GM12878 (cell line): ENCODE measurements around the gene OR4N5. TPM values are rescaled to one million over a fixed set of nuclear protein-coding genes. Genes with fewer than 3 reads are reported as not detected.

Experiments used
- ATAC-seq: fragments of 200-7000 bp; cut with Tn5 transposase; 3 replicates; pipeline ENCODE4 v1.9.1; 2020; ENCODE audit warnings: mild to moderate bottlenecking, moderate library complexity
- BruUV-seq: library from RNA; stranded (reverse); fragments of 400-500 nt; replicated peaks from 2 replicates; lab custom pipeline; 2021; lab: Mats Ljungman, UMichigan
- CTCF ChIA-PET: fragments of 300-600 bp; sonication (Branson Sonifier 250); formaldehyde crosslinking; extraction: SDS; loops from one replicate; lab custom pipeline; 2021; ENCODE audit warnings: inconsistent platforms; lab: Yijun Ruan, JAX
- POLR2A ChIA-PET: fragments of 350-600 bp; formaldehyde crosslinking; extraction: SDS; loops from one replicate; lab custom pipeline; 2021; ENCODE audit warnings: inconsistent platforms; lab: Charles Lee
- RAD21 ChIA-PET: fragments of 300-600 bp; sonication (Branson Sonifier 250); formaldehyde crosslinking; loops from one replicate; lab custom pipeline; 2023; ENCODE audit warnings: antibody characterized with exemption; ENCODE audit not compliant: unreplicated experiment; lab: Charles Lee
- SMC1A ChIA-PET: fragments of 300-600 bp; sonication (Branson Sonifier 250); formaldehyde crosslinking; loops from one replicate; lab custom pipeline; 2023; ENCODE audit not compliant: unreplicated experiment, uncharacterized antibody; lab: Charles Lee
- DNase-seq: peaks from one replicate; pipeline ENCODE4 v3.0.0-alpha.2; 2011; ENCODE audit warnings: low read depth, low spot score
- FAIRE-seq: peaks from 3 replicates; lab custom pipeline; 2011; peaks lifted over from hg19 to GRCh38; lab: Jason Lieb, UNC
- H2AFZ ChIP-seq: 2 replicates; pipeline ENCODE4 v1.6.0; 2011; ENCODE audit warnings: low read depth, low read length, control low read depth; ENCODE audit not compliant: control insufficient read depth
- H3K27ac ChIP-seq: 2 replicates; pipeline ENCODE4 v1.5.1; 2011; ENCODE audit warnings: control low read depth; ENCODE audit not compliant: control insufficient read depth, insufficient read depth
- H3K27me3 ChIP-seq, 2 experiments: replicated peaks in 1 of 2; 2 replicates each; pipeline versions ENCODE4 v1.6.0 to v1.6.1; 2011; ENCODE audit warnings: low read length in 1 of 2; ENCODE audit not compliant: control insufficient read depth in 2 of 2, insufficient read depth in 2 of 2
- H3K36me3 ChIP-seq, 2 experiments: 2 replicates each; pipeline ENCODE4 v1.5.1; 2011; ENCODE audit warnings: low read length in 1 of 2; ENCODE audit not compliant: control insufficient read depth in 2 of 2, insufficient read depth in 2 of 2
- H3K4me1 ChIP-seq: 2 replicates; pipeline ENCODE4 v1.6.1; 2011; ENCODE audit warnings: mild to moderate bottlenecking, low read length, moderate library complexity, mixed read lengths; ENCODE audit not compliant: control insufficient read depth, insufficient read depth
- H3K4me2 ChIP-seq: 2 replicates; pipeline ENCODE4 v1.6.0; 2011; ENCODE audit warnings: control low read depth; ENCODE audit not compliant: control insufficient read depth, insufficient read depth
- H3K4me3 ChIP-seq: fragments of 200-600 bp; sonication (generic); 2 replicates; pipeline ENCODE4 v1.5.1; 2016
- H3K79me2 ChIP-seq: 2 replicates; pipeline ENCODE4 v1.6.0; 2011; ENCODE audit warnings: low read length; ENCODE audit not compliant: control insufficient read depth, insufficient read depth
- H3K9ac ChIP-seq: 2 replicates; pipeline ENCODE4 v1.8.0; 2011; ENCODE audit warnings: low read length, control low read depth, mixed read lengths; ENCODE audit not compliant: control insufficient read depth, insufficient read depth
- H3K9me3 ChIP-seq: replicated peaks from 3 replicates; pipeline ENCODE4 v1.5.1; 2011; ENCODE audit warnings: mild to moderate bottlenecking, low read length; ENCODE audit not compliant: control insufficient read depth, insufficient read depth
- H4K20me1 ChIP-seq: 2 replicates; pipeline ENCODE4 v1.6.0; 2011; ENCODE audit not compliant: control insufficient read depth, insufficient read depth
- CREM ChIP-seq: IDR thresholded peaks from 2 replicates; pipeline ENCODE4 v1.6.1; 2014; ENCODE audit warnings: antibody characterized with exemption, low read depth
- RAD21 ChIP-seq: IDR thresholded peaks from 2 replicates; pipeline ENCODE4 v1.6.1; 2011; ENCODE audit warnings: mild to moderate bottlenecking, low read depth, low read length, moderate library complexity; ENCODE audit not compliant: insufficient read depth
- SMAD1 ChIP-seq: fragments of 450-650 bp; IDR thresholded peaks from 2 replicates; pipeline ENCODE4 v1.6.1; 2018; ENCODE audit warnings: mild to moderate bottlenecking, low read depth; ENCODE audit not compliant: partially characterized antibody
- ZNF274 ChIP-seq: IDR thresholded peaks from one replicate; pipeline ENCODE4 v1.8.0; 2011; ENCODE audit not compliant: insufficient read length, insufficient read depth
- ZNF622 ChIP-seq: fragments of 450-650 bp; IDR thresholded peaks from 2 replicates; pipeline ENCODE4 v1.6.1; 2017; ENCODE audit warnings: mild to moderate bottlenecking, inconsistent platforms
- ZSCAN29 ChIP-seq: fragments of 450-650 bp; IDR thresholded peaks from 2 replicates; pipeline ENCODE4 v1.6.1; 2017; ENCODE audit warnings: mild to moderate bottlenecking, moderate library complexity
- WGBS: methylation state at CpG from one replicate; pipeline ENCODE4 v1.1.6; 2016; ENCODE audit warnings: low lambda C conversion rate; ENCODE audit not compliant: insufficient replicate concordance, insufficient coverage; ENCODE audit errors: missing lambda C conversion rate; 5-methylcytosine and 5-hydroxymethylcytosine counted together
- in situ Hi-C: fragments of 300-500 bp; cut with MboI; formaldehyde crosslinking; loops from 9 replicates; pipeline ENCODE4 v1.14.3; 2018; ENCODE audit warnings: mixed read lengths
- intact Hi-C: fragments of 100-400 bp; cut with micrococcal nuclease; formaldehyde crosslinking; loops from one replicate; pipeline ENCODE4 v1.14.2; 2022; ENCODE audit not compliant: unreplicated experiment
- polyA plus RNA-seq, 11 experiments: library from polyadenylated mRNA; depleted of rRNA in 4 of 11; unstranded in 6 of 11; stranded (reverse) in 5 of 11; fragments of >200 nt; fragmentation: Nextera tagmentation in 4 of 11; fragmentation: Illumina TruSeq in 1 of 11; extraction: Ambion mirVana in 4 of 11; extraction: Trizol in 1 of 11; gene quantifications; 1 replicate in 1 of 11; 2 replicates in 10 of 11; pipeline versions ENCODE4 v1.2.1 to v1.2.3, GENCODE V29; 2011 to 2016; ENCODE audit warnings: inconsistent platforms in 2 of 11, missing spikeins in 2 of 11, low read depth in 1 of 11
- total RNA-seq, 4 experiments: library from RNA; depleted of rRNA in 3 of 4; stranded (reverse); fragments of >200 nt in 3 of 4; fragmentation: Illumina TruSeq in 1 of 4; extraction: Trizol in 1 of 4; gene quantifications; 2 replicates each; pipeline versions ENCODE4 v1.2.1 to v1.2.3, GENCODE V29; 2013 to 2021
- TF ChIP-seq, protein P1 (sequence below): IDR thresholded peaks from 2 replicates; pipeline ENCODE4 v1.6.1; 2011; ENCODE audit warnings: mild to moderate bottlenecking, low read depth, low read length, moderate library complexity; ENCODE audit not compliant: insufficient replicate concordance
- TF ChIP-seq, protein P2 (sequence below), 3 experiments: IDR thresholded peaks in 2 of 3; conservative IDR thresholded peaks in 1 of 3; 2 replicates each; pipeline ENCODE4 v1.5.1; 2011; ENCODE audit warnings: low read depth in 3 of 3, low read length in 3 of 3, mild to moderate bottlenecking in 3 of 3, control low read depth in 2 of 3, moderate library complexity in 2 of 3, inconsistent platforms in 1 of 3, mixed read lengths in 1 of 3; ENCODE audit not compliant: control insufficient read depth in 2 of 3, insufficient read depth in 1 of 3; ENCODE audit errors: extremely low read depth in 1 of 3

OR4N5 gene
- total and polyA plus RNA-seq, 10 of the 15 experiments (the other 5 are each of a cell fraction or from before 2014, with no cell fraction given), result not detected

DNA sequence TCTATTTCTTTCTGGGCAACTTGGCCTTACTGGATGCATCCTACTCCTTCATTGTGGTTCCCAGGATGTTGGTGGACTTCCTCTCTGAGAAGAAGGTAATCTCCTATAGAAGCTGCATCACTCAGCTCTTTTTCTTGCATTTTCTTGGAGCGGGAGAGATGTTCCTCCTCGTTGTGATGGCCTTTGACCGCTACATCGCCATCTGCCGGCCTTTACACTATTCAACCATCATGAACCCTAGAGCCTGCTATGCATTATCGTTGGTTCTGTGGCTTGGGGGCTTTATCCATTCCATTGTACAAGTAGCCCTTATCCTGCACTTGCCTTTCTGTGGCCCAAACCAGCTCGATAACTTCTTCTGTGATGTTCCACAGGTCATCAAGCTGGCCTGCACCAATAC, 5.3 kb downstream of the OR4N5 start:
- BruUV-seq, result no TSS peak
- in situ Hi-C loops (loop anchor here (10.0 kb wide), 1 partner anchor 49 kb away; no protein-coding TSS in a partner anchor), intact Hi-C loops (no loop called here)
- ATAC-seq, result no peak
- Histone ChIP-seq H2AFZ (no peak overlapping the region), H3K4me3 (no peak overlapping the region), H4K20me1 (no peaks in the 10 kb centered on the region), H3K9ac (no peak overlapping the region), H3K4me2 (no peak overlapping the region), H3K36me3 (no peaks in the 10 kb centered on the region), H3K79me2 (no peaks in the 10 kb centered on the region), H3K4me1 (no peaks in the 10 kb centered on the region), H3K9me3 (no peaks in the 10 kb centered on the region), H3K27me3 (no peaks in the 10 kb centered on the region), H3K27ac (no peak overlapping the region)
- DNase-seq, result no peak
- ChIA-PET POLR2A (no interaction called here), RAD21 (no interaction called here), CTCF (no interaction called here), SMC1A (interaction anchor here (0.8 to 1.7 kb wide), 2 partner anchors 12 to 468 kb away, joined by 3 to 6 read pairs; no protein-coding TSS in a partner anchor)
- TF ChIP-seq ZNF274 (no peak), RAD21 (no peak), SMAD1 (no peak), ZSCAN29 (no peak), CREM (no peak), ZNF622 (no peak)
- TF ChIP-seq, protein P1, sequence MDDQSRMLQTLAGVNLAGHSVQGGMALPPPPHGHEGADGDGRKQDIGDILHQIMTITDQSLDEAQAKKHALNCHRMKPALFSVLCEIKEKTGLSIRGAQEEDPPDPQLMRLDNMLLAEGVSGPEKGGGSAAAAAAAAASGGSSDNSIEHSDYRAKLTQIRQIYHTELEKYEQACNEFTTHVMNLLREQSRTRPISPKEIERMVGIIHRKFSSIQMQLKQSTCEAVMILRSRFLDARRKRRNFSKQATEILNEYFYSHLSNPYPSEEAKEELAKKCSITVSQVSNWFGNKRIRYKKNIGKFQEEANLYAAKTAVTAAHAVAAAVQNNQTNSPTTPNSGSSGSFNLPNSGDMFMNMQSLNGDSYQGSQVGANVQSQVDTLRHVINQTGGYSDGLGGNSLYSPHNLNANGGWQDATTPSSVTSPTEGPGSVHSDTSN, result no peak
- TF ChIP-seq, protein P2, sequence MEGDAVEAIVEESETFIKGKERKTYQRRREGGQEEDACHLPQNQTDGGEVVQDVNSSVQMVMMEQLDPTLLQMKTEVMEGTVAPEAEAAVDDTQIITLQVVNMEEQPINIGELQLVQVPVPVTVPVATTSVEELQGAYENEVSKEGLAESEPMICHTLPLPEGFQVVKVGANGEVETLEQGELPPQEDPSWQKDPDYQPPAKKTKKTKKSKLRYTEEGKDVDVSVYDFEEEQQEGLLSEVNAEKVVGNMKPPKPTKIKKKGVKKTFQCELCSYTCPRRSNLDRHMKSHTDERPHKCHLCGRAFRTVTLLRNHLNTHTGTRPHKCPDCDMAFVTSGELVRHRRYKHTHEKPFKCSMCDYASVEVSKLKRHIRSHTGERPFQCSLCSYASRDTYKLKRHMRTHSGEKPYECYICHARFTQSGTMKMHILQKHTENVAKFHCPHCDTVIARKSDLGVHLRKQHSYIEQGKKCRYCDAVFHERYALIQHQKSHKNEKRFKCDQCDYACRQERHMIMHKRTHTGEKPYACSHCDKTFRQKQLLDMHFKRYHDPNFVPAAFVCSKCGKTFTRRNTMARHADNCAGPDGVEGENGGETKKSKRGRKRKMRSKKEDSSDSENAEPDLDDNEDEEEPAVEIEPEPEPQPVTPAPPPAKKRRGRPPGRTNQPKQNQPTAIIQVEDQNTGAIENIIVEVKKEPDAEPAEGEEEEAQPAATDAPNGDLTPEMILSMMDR (IDR thresholded peaks at IDR 0.05 in 2 of 3, conservative IDR thresholded peaks at IDR 0.05 in 1 of 3; ENCODE audit: control insufficient read depth in 2 of 3, extremely low read depth in 1 of 3, insufficient read depth in 1 of 3, low read depth in 3 of 3, low read length in 3 of 3), result peak in 2 of 3 experiments; percentile 14 to 23; a peak in 2 of 6 replicates
- no peak for FAIRE-seq
- WGBS, result 9% methylated on average over 7 of the region's 7 CpGs
